Measurements from ENCODE around the gene CACNA1I. TPM values are rescaled to one million over a fixed set of nuclear protein-coding genes. Genes with fewer than 3 reads are reported as not detected.

CACNA1I gene
- total and polyA plus RNA-seq, 11 donors: 0.01 to 0.07 (median 0.04) TPM; not detected in 6

GRCh38 chr22:39530692-39531331 is 39.7 kb upstream of the CACNA1I start:
- Histone ChIP-seq H3K27me3 (no peaks in the 10 kb centered on the region), H3K27ac (peak overlapping the region in 3 of 12 donors; percentile 58 to 96 (median 95)), H3K4me1 (peaks cover 7 to 70% (median 49%) of the 10 kb centered on the region in 12 donors), H3K36me3 (peaks cover 0 to 35% (median 16%) of the 10 kb centered on the region in 9 donors), H3K4me3 (peak overlapping the region in 2 of 12 donors; percentile 67 to 95), H3K9me3 (no peaks in the 10 kb centered on the region)
- TF ChIP-seq CTCF (IDR thresholded peaks at IDR 0.05): peak in 3 of 12 donors; percentile 8 to 14 (median 10)
- TF ChIP-seq POLR2A (IDR thresholded peaks at IDR 0.05): no peak
- DNase-seq (no peak), ATAC-seq (no peak)
- WGBS, 4 donors: 40 to 50% (median 41%) methylated on average over 9 of the region's 9 CpGs
- intact Hi-C loops (cut with DNase I): loop anchor here (5.0 to 10.0 kb wide), 7 partner anchors 189 to 1106 kb away; partner anchors contain the start of genes ADSL (in 9 of the 10) and MRTFA (in 1 of the 10)

- WGBS, 4 donors: 0 to 1% (median 0%) methylated on average over 55 to 67 of the region's 67 CpGs
These were observed 38.1 kb upstream of the CACNA1I start, which contains the start of gene RPS19BP1 for GRCh38 chr22:39532215-39533073. Gene RPS19BP1 (minus strand): TSS chr22:39532748. CDS start chr22:39532738, 10 bp downstream.

GRCh38 chr22:39534092-39534506 is 36.5 kb upstream of the CACNA1I start:
- 83 to 84% (median 84%) methylated on average over 12 of the region's 12 CpGs for WGBS, 4 donors
- Histone ChIP-seq H3K9me3 (no peaks in the 10 kb centered on the region), H3K27me3 (no peaks in the 10 kb centered on the region), H3K4me1 (peaks cover 2 to 39% (median 30%) of the 10 kb centered on the region in 12 donors), H3K36me3 (peaks cover 0 to 21% (median 11%) of the 10 kb centered on the region in 9 donors), H3K4me3 (no peak overlapping the region), H3K27ac (peak overlapping the region in 1 of 12 donors; percentile 53)
- DNase-seq (peak in 1 of 5 donors; percentile 39), ATAC-seq (no peak)
- TF ChIP-seq CTCF (IDR thresholded peaks at IDR 0.05): no peak
- TF ChIP-seq POLR2A (IDR thresholded peaks at IDR 0.05): no peak
- intact Hi-C loops (cut with DNase I): loop anchor here (1.0 to 10.0 kb wide), 10 partner anchors 192 to 1103 kb away; partner anchors contain the start of genes ADSL (in 9 of the 10) and MRTFA (in 1 of the 10)

More at GRCh38 chr22:39532215-39533073, 38.1 kb upstream of the CACNA1I start, which contains the start of gene RPS19BP1:
- DNase-seq: peak; percentile 98 to 100 (median 99)
- peak within 1 kb of the TSS; percentile 66 to 97 (median 92) for H3K27ac ChIP-seq
- intact Hi-C loops (cut with DNase I): loop anchor here (5.0 to 10.0 kb wide), 7 partner anchors 190 to 1105 kb away; partner anchors contain the start of genes ADSL (in 9 of the 10) and MRTFA (in 1 of the 10)
- ATAC-seq: peak; percentile 87 to 92 (median 88)
- no peaks in the 10 kb centered on the region for H3K9me3 ChIP-seq
- peaks cover 7 to 56% (median 43%) of the 10 kb centered on the region in 12 donors for H3K4me1 ChIP-seq
- peaks cover 0 to 34% (median 16%) of the 10 kb centered on the region in 9 donors for H3K36me3 ChIP-seq
- no peaks in the 10 kb centered on the region for H3K27me3 ChIP-seq
- peak in 1 of 2 donors; percentile 89 for TF ChIP-seq POLR2A (IDR thresholded peaks at IDR 0.05)
- TF ChIP-seq CTCF (IDR thresholded peaks at IDR 0.05): no peak
- H3K4me3 ChIP-seq: peak within 1 kb of the TSS; percentile 53 to 96 (median 85)
